HCT116 (cell line): ENCODE measurements around the gene TMEM30A. TPM values are rescaled to one million over a fixed set of nuclear protein-coding genes. Genes with fewer than 3 reads are reported as not detected.

Experiments used
- ATAC-seq: fragments of 200-7000 bp; cut with Tn5 transposase; 2 replicates; pipeline ENCODE4 v1.9.1; 2020; ENCODE audit warnings: mild to moderate bottlenecking, moderate library complexity
- BruUV-seq: library from RNA; stranded (reverse); fragments of 400-500 nt; replicated peaks from 2 replicates; lab custom pipeline; 2021; lab: Mats Ljungman, UMichigan
- CTCF ChIA-PET: fragments of 300-600 bp; sonication (Branson Sonifier 250); formaldehyde crosslinking; loops from one replicate; lab custom pipeline; 2021; ENCODE audit warnings: antibody characterized with exemption; lab: Charles Lee
- POLR2A ChIA-PET: fragments of 300-600, 350-600 bp; sonication (Branson Sonifier 250); formaldehyde crosslinking; loops from one replicate; lab custom pipeline; 2021; ENCODE audit warnings: antibody characterized with exemption; lab: Charles Lee
- RAD21 ChIA-PET, 2 experiments: fragments of 300-600 bp; sonication (Branson Sonifier 250); formaldehyde crosslinking; loops; one replicate each; lab custom pipeline; 2023; ENCODE audit warnings: low total read pairs in 2 of 2; ENCODE audit not compliant: uncharacterized antibody in 2 of 2, unreplicated experiment in 2 of 2, low non-redundant PET in 1 of 2; lab: Charles Lee
- DNase-seq: peaks from one replicate; pipeline ENCODE4 v3.0.0-alpha.2; 2010; ENCODE audit warnings: low read depth, low spot score
- H2AFZ ChIP-seq: fragments of 200-600 bp; shearing (Covaris generic), sonication (generic); 2 replicates; pipeline ENCODE4 v1.6.1; 2017; ENCODE audit warnings: low read depth, mixed run types, mixed read lengths, antibody characterized with exemption, low read length; ENCODE audit not compliant: poor library complexity, severe bottlenecking
- H3K27ac ChIP-seq: 2 replicates; pipeline ENCODE4 v1.5.1; 2012; ENCODE audit warnings: low read depth, low read length
- H3K27me3 ChIP-seq: fragments of 200-600 bp; sonication (generic); 2 replicates; pipeline ENCODE4 v1.6.1; 2016; ENCODE audit warnings: mixed run types, low read length, mixed read lengths; ENCODE audit not compliant: insufficient read depth
- H3K36me3 ChIP-seq, 2 experiments: fragments of 200-500 bp in 1 of 2; fragments of 200-600 bp in 1 of 2; sonication (Bioruptor generic) in 1 of 2; sonication (generic) in 1 of 2; 2 replicates each; pipeline versions ENCODE4 v1.5.1 to v1.6.1; 2014 to 2016; ENCODE audit warnings: low read length in 2 of 2, inconsistent platforms in 1 of 2, mixed read lengths in 1 of 2, mixed run types in 1 of 2; ENCODE audit not compliant: insufficient read depth in 2 of 2, control insufficient read depth in 1 of 2
- H3K4me1 ChIP-seq, 2 experiments: fragments of 200-600 bp in 1 of 2; sonication (generic) in 1 of 2; 2 replicates each; pipeline versions ENCODE4 v1.5.1 to v1.6.1; 2012 to 2017; ENCODE audit warnings: low read length in 2 of 2, inconsistent platforms in 1 of 2, mild to moderate bottlenecking in 1 of 2, mixed read lengths in 1 of 2, mixed run types in 1 of 2, moderate library complexity in 1 of 2; ENCODE audit not compliant: insufficient read depth in 2 of 2, control insufficient read depth in 1 of 2
- H3K4me2 ChIP-seq: fragments of 200-600 bp; sonication (generic); 2 replicates; pipeline ENCODE4 v1.6.1; 2017; ENCODE audit warnings: mixed run types, low read length, mixed read lengths
- H3K4me3 ChIP-seq, 2 experiments: fragments of 200-600 bp in 1 of 2; sonication (generic) in 1 of 2; replicated peaks in 1 of 2; 2 replicates each; pipeline ENCODE4 v1.5.1; 2011 to 2016; ENCODE audit warnings: low read length in 2 of 2, control low read depth in 1 of 2, low read depth in 1 of 2, mild to moderate bottlenecking in 1 of 2, mixed read lengths in 1 of 2, mixed run types in 1 of 2
- H3K79me2 ChIP-seq: fragments of 200-600 bp; sonication (generic); 2 replicates; pipeline ENCODE4 v1.6.1; 2017; ENCODE audit warnings: mild to moderate bottlenecking, mixed run types, low read length, moderate library complexity, mixed read lengths; ENCODE audit not compliant: insufficient read depth
- H3K9ac ChIP-seq: fragments of 200-600 bp; sonication (generic); 2 replicates; pipeline ENCODE4 v1.6.1; 2016; ENCODE audit warnings: low read length, mixed read lengths
- H3K9me2 ChIP-seq: fragments of 200-600 bp; sonication (generic), shearing (Covaris generic); 2 replicates; pipeline ENCODE4 v1.6.1; 2017; ENCODE audit warnings: mixed run types, mild to moderate bottlenecking, moderate library complexity; ENCODE audit not compliant: insufficient read depth
- H3K9me3 ChIP-seq, 2 experiments: fragments of 200-500 bp in 1 of 2; fragments of 200-600 bp in 1 of 2; sonication (Bioruptor generic) in 1 of 2; sonication (generic) in 1 of 2; 2 replicates each; pipeline ENCODE4 v1.6.1; 2014 to 2017; ENCODE audit warnings: low read length in 2 of 2, mixed read lengths in 2 of 2, inconsistent platforms in 1 of 2, low read depth in 1 of 2, mild to moderate bottlenecking in 1 of 2, mixed run types in 1 of 2, moderate library complexity in 1 of 2; ENCODE audit not compliant: control insufficient read depth in 1 of 2, insufficient read depth in 1 of 2
- H4K20me1 ChIP-seq: fragments of 200-600 bp; sonication (generic), shearing (Covaris generic); 2 replicates; pipeline ENCODE4 v1.6.1; 2017; ENCODE audit warnings: mixed run types, mild to moderate bottlenecking, moderate library complexity; ENCODE audit not compliant: insufficient read depth
- CBX3 ChIP-seq: IDR thresholded peaks from 2 replicates; pipeline ENCODE4 v1.6.1; 2012; ENCODE audit warnings: low read depth
- CEBPB ChIP-seq: IDR thresholded peaks from 2 replicates; pipeline ENCODE4 v1.6.1; 2012; ENCODE audit warnings: low read depth
- EZH2phosphoT487 ChIP-seq: fragments of 200-600 bp; IDR thresholded peaks from 2 replicates; pipeline ENCODE4 v1.6.1; 2018; ENCODE audit warnings: antibody characterized with exemption, borderline replicate concordance
- JUND ChIP-seq: IDR thresholded peaks from 2 replicates; pipeline ENCODE4 v1.6.1; 2012
- POLR2A ChIP-seq: IDR thresholded peaks from 2 replicates; pipeline ENCODE4 v1.7.0; 2011; ENCODE audit warnings: borderline replicate concordance; ENCODE audit not compliant: insufficient read depth, insufficient read length; ENCODE audit errors: extremely low read depth
- POLR2AphosphoS5 ChIP-seq: IDR thresholded peaks from 2 replicates; pipeline ENCODE4 v1.6.1; 2011; ENCODE audit warnings: mild to moderate bottlenecking, low read depth, low read length, moderate library complexity
- SRF ChIP-seq: IDR thresholded peaks from 2 replicates; pipeline ENCODE4 v1.6.1; 2012; ENCODE audit warnings: low read depth
- TCF7L2 ChIP-seq: IDR thresholded peaks from 2 replicates; pipeline ENCODE4 v1.7.0; 2011; ENCODE audit warnings: borderline replicate concordance, inconsistent platforms; ENCODE audit not compliant: insufficient read depth, insufficient read length; ENCODE audit errors: extremely low read depth
- ZBTB33 ChIP-seq: IDR thresholded peaks from 2 replicates; pipeline ENCODE4 v1.6.1; 2011; ENCODE audit warnings: mild to moderate bottlenecking, low read length, moderate library complexity; ENCODE audit not compliant: insufficient replicate concordance; ENCODE audit errors: extremely low read depth
- ZFX ChIP-seq: fragments of 450-650 bp; IDR thresholded peaks from 2 replicates; pipeline ENCODE4 v1.6.1; 2017
- ZNF274 ChIP-seq: fragments of 200-500 bp; sonication (Bioruptor generic); IDR thresholded peaks from 2 replicates; pipeline ENCODE4 v1.6.1; 2014; ENCODE audit warnings: mild to moderate bottlenecking, low read depth, low read length, inconsistent platforms
- intact Hi-C: fragments of 100-400 bp; cut with micrococcal nuclease; formaldehyde crosslinking; loops from 2 replicates; pipeline ENCODE4 v1.10.0; 2022
- total RNA-seq: library from RNA; stranded (reverse); gene quantifications from one replicate; pipeline ENCODE4 v1.2.1, GENCODE V29; 2021; ENCODE audit not compliant: unreplicated experiment
- TF ChIP-seq, protein P1 (sequence below): IDR thresholded peaks from 2 replicates; pipeline ENCODE4 v1.6.1; 2012

The TMEM30A gene
- total RNA-seq, 1 experiment from 2014 or later: 73.4 TPM

DNA sequence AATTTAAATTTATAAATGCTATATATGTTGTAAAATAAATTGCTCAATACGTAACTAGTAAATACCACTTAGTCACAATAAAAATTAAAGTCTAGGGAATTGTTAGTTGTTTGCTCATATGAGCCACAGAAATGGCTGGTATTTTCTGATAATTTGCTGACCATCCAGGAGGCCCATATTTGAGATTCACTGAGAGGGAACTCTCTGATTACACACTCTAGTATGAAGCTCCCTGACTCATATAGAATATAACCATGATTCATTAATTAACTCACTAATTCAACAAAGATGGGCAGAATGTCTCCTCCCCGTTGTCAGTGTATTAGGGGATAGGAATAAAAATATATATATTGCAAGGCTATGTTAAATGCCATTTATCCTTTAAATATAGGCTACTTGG is 46.6 kb upstream of the TMEM30A start (continued):
- TF ChIP-seq ZBTB33 (no peak), CEBPB (no peak), POLR2AphosphoS5 (no peak), ZNF274 (no peak), ZFX (no peak), CBX3 (no peak), POLR2A (no peak), EZH2phosphoT487 (no peak)
- TF ChIP-seq, protein P1, sequence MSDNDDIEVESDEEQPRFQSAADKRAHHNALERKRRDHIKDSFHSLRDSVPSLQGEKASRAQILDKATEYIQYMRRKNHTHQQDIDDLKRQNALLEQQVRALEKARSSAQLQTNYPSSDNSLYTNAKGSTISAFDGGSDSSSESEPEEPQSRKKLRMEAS: no peak

- Histone ChIP-seq H3K79me2 (no peaks in the 10 kb centered on the region), H3K4me2 (no peak overlapping the region), H3K4me3 (no peak overlapping the region), H3K9me3 (no peaks in the 10 kb centered on the region), H4K20me1 (no peaks in the 10 kb centered on the region), H3K9ac (no peak overlapping the region), H3K4me1 (no peaks in the 10 kb centered on the region), H3K27me3 (no peaks in the 10 kb centered on the region), H3K36me3 (no peaks in the 10 kb centered on the region), H3K9me2 (no peaks in the 10 kb centered on the region), H2AFZ (no peak overlapping the region), H3K27ac (no peak overlapping the region)
- no peak for DNase-seq
- no TSS peak for BruUV-seq
- TF ChIP-seq JUND (no peak), SRF (no peak), ZNF274 (no peak), CEBPB (no peak), TCF7L2 (no peak)
- ChIA-PET RAD21 (no interaction called here), CTCF (no interaction called here), POLR2A (no interaction called here)
- no peak for ATAC-seq
- intact Hi-C loops: no loop called here
Measured at GRCh38 chr6:75329703-75330102, 45.1 kb upstream of the TMEM30A start.
